PFSK-1 (cell line): ENCODE data around the gene RHOH.

Experiments used
- POLR2AphosphoS5 ChIP-seq: IDR thresholded peaks from 2 replicates; pipeline ENCODE4 v1.6.1; 2012; ENCODE audit warnings: low read depth, mild to moderate bottlenecking, control low read depth, low read length, moderate library complexity
- SIN3A ChIP-seq: IDR thresholded peaks from 2 replicates; pipeline ENCODE4 v1.6.1; 2012; ENCODE audit warnings: mild to moderate bottlenecking, low read length, moderate library complexity, borderline replicate concordance; ENCODE audit not compliant: insufficient read depth
- TAF1 ChIP-seq: IDR thresholded peaks from 2 replicates; pipeline ENCODE4 v1.6.1; 2012; ENCODE audit warnings: low read length, control low read depth, borderline replicate concordance; ENCODE audit not compliant: insufficient read depth
- TF ChIP-seq, protein P1 (sequence below), 2 experiments: IDR thresholded peaks; 2 replicates each; pipeline versions ENCODE4 v1.6.1 to v1.8.0; 2011 to 2012; ENCODE audit warnings: low read depth in 2 of 2, low read length in 2 of 2, control low read depth in 1 of 2, inconsistent platforms in 1 of 2, mild to moderate bottlenecking in 1 of 2, moderate library complexity in 1 of 2; ENCODE audit not compliant: insufficient read depth in 1 of 2

DNA sequence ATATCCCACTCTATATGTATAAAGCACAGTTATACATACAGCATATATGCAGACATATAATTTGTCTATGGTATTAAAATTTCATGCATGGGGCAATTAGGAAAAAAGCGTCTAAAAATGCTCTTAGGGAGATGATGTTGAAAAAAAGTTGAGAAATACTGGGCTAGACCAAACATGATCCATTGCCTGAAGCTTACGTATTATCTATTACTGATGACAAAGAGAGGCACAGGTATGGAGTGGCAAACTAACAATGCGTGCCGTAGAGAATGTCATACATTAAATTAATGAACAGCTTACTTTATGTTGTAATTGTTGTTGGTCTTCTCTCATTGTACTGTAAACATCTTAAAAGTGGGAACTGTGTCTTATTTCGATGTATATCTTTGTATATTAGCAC is 13.9 kb downstream of the RHOH start:
- no peak for TF ChIP-seq POLR2AphosphoS5
- no peak for TF ChIP-seq SIN3A
- TF ChIP-seq, protein P1, sequence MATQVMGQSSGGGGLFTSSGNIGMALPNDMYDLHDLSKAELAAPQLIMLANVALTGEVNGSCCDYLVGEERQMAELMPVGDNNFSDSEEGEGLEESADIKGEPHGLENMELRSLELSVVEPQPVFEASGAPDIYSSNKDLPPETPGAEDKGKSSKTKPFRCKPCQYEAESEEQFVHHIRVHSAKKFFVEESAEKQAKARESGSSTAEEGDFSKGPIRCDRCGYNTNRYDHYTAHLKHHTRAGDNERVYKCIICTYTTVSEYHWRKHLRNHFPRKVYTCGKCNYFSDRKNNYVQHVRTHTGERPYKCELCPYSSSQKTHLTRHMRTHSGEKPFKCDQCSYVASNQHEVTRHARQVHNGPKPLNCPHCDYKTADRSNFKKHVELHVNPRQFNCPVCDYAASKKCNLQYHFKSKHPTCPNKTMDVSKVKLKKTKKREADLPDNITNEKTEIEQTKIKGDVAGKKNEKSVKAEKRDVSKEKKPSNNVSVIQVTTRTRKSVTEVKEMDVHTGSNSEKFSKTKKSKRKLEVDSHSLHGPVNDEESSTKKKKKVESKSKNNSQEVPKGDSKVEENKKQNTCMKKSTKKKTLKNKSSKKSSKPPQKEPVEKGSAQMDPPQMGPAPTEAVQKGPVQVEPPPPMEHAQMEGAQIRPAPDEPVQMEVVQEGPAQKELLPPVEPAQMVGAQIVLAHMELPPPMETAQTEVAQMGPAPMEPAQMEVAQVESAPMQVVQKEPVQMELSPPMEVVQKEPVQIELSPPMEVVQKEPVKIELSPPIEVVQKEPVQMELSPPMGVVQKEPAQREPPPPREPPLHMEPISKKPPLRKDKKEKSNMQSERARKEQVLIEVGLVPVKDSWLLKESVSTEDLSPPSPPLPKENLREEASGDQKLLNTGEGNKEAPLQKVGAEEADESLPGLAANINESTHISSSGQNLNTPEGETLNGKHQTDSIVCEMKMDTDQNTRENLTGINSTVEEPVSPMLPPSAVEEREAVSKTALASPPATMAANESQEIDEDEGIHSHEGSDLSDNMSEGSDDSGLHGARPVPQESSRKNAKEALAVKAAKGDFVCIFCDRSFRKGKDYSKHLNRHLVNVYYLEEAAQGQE (IDR thresholded peaks at IDR 0.05; ENCODE audit: insufficient read depth in 1 of 2, low read depth in 2 of 2, low read length in 2 of 2): no peak
- no peak for TF ChIP-seq TAF1
